OCI-LY7 (cell line): ENCODE measurements around the gene INPP5F. TPM values are rescaled to one million over a fixed set of nuclear protein-coding genes. Genes with fewer than 3 reads are reported as not detected.

ENCODE experiments used
- BruUV-seq: library from RNA; stranded (reverse); fragments of 400-500 nt; replicated peaks from 2 replicates; lab custom pipeline; 2021; lab: Mats Ljungman, UMichigan
- CTCF ChIA-PET: fragments of 300-600 bp; sonication (Branson Sonifier 250); formaldehyde crosslinking; loops from one replicate; lab custom pipeline; 2022; ENCODE audit warnings: antibody characterized with exemption; ENCODE audit not compliant: unreplicated experiment; lab: Charles Lee
- POLR2A ChIA-PET: fragments of 300-600 bp; sonication (Branson Sonifier 250); formaldehyde crosslinking; loops from one replicate; lab custom pipeline; 2022; ENCODE audit warnings: antibody characterized with exemption; lab: Charles Lee
- DNase-seq: peaks from one replicate; pipeline ENCODE4 v3.0.0-alpha.2; 2015; ENCODE audit warnings: low spot score
- H2AFZ ChIP-seq: fragments of 200-600 bp; sonication (generic), shearing (Covaris generic); 2 replicates; pipeline ENCODE4 v1.6.1; 2014; ENCODE audit warnings: mild to moderate bottlenecking, antibody characterized with exemption, low read length, moderate library complexity
- H3K27ac ChIP-seq: fragments of 200-600 bp; sonication (generic); 2 replicates; pipeline ENCODE4 v1.5.1; 2014; ENCODE audit warnings: mixed run types, low read depth, mild to moderate bottlenecking, moderate library complexity, low read length, inconsistent platforms; ENCODE audit not compliant: poor library complexity, severe bottlenecking
- H3K36me3 ChIP-seq: fragments of 200-600 bp; sonication (generic); 2 replicates; pipeline ENCODE4 v1.6.1; 2014; ENCODE audit warnings: mild to moderate bottlenecking, antibody characterized with exemption, low read length, moderate library complexity, mixed read lengths; ENCODE audit not compliant: insufficient read depth
- H3K4me1 ChIP-seq: fragments of 200-600 bp; sonication (generic); 2 replicates; pipeline ENCODE4 v1.5.1; 2014; ENCODE audit warnings: mild to moderate bottlenecking, low read length; ENCODE audit not compliant: insufficient read depth, poor library complexity, severe bottlenecking
- H3K4me2 ChIP-seq: fragments of 200-600 bp; sonication (generic); 2 replicates; pipeline ENCODE4 v1.6.1; 2014; ENCODE audit warnings: mild to moderate bottlenecking, low read length
- H3K4me3 ChIP-seq: fragments of 200-600 bp; sonication (generic); 2 replicates; pipeline ENCODE4 v1.5.1; 2014; ENCODE audit warnings: mild to moderate bottlenecking, low read depth, low read length; ENCODE audit not compliant: poor library complexity, severe bottlenecking
- H3K79me2 ChIP-seq: fragments of 200-600 bp; sonication (generic); 2 replicates; pipeline ENCODE4 v1.6.1; 2016; ENCODE audit warnings: low read depth, mild to moderate bottlenecking, low read length, moderate library complexity, mixed read lengths; ENCODE audit not compliant: insufficient read depth
- H3K9me2 ChIP-seq: fragments of 200-600 bp; sonication (generic); 2 replicates; pipeline ENCODE4 v1.6.1; 2016; ENCODE audit warnings: mild to moderate bottlenecking, low read length, mixed read lengths; ENCODE audit not compliant: insufficient read depth
- H3K9me3 ChIP-seq: fragments of 200-600 bp; sonication (generic); 2 replicates; pipeline ENCODE4 v1.6.1; 2014; ENCODE audit warnings: mild to moderate bottlenecking, mixed run types, low read length, mixed read lengths
- H4K20me1 ChIP-seq: fragments of 200-600 bp; sonication (generic); 2 replicates; pipeline ENCODE4 v1.6.1; 2014; ENCODE audit warnings: mild to moderate bottlenecking, antibody characterized with exemption, low read length, moderate library complexity, mixed read lengths; ENCODE audit not compliant: insufficient read depth
- EZH2phosphoT487 ChIP-seq: fragments of 200-600 bp; sonication (generic); IDR thresholded peaks from 2 replicates; pipeline ENCODE4 v1.6.1; 2018; ENCODE audit warnings: low read depth, borderline replicate concordance, mild to moderate bottlenecking, mixed run types, antibody characterized with exemption, low read length, moderate library complexity, mixed read lengths
- intact Hi-C: fragments of 100-400 bp; cut with micrococcal nuclease; formaldehyde crosslinking; loops from one replicate; pipeline ENCODE4 v1.10.0; 2022; ENCODE audit not compliant: unreplicated experiment
- total RNA-seq, 2 experiments: library from RNA; depleted of rRNA in 1 of 2; stranded (reverse); fragments of >200 nt in 1 of 2; shearing (Covaris generic) in 1 of 2; gene quantifications; 2 replicates each; pipeline ENCODE4 v1.2.3, GENCODE V29; 2014 to 2022
- TF ChIP-seq, protein P1 (sequence below): fragments of 200-600 bp; sonication (generic); conservative IDR thresholded peaks from 2 replicates; pipeline ENCODE4 v1.5.1; 2014; ENCODE audit warnings: mild to moderate bottlenecking, antibody characterized with exemption, low read length, moderate library complexity, mixed read lengths

INPP5F gene
- total RNA-seq, 2 experiments from 2014 or later, result 6.2 to 12.8 TPM

DNA sequence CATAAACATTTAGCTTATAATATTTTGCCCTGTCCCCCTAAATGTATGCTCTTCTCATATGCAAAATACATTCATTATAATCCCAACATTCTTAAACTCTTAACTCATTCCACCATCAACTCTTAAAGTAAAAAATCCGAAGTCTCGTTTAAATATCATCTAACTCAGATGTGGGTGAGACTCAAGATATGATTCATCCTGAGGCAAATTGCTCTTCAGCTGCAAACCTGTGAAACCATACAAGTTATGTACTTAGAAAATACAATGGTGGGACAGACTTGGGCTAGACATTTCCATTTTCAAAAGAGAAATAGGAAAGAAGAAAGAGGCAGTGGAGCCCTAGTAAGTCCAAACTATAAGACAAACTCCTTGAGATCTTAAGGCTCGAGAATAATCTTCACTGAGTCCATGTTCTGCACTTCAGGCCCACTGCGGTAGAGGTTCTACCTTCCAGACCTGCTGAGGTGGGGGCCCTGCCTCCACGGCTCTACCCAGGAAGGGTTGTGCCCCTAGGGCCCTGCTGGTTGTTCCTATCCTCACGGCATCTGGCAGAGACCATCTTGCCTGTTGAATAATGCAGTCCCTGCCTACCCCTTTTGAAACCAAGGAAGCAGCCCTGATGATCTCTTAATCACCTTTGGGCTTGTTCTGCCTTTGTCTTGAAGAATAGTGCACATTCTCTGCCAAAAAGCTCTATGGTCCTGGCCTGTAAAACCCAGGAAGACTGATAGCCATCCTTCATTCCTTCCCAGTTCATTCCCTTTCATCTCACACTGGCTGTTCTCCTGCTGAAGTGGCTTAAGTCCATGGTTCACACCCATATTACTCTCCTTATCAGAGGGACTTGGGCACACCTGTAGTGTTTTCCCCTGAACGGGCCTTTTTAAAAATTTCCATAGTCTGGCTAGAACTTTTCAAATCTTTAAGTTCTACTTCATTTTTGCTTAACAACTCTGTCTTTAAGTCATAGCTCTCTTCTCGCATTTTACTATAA lies 37.3 kb downstream of the INPP5F start:
- intact Hi-C loops, result no loop called here
- no peaks in the 10 kb centered on the region for H3K9me2 ChIP-seq
- no peak for TF ChIP-seq EZH2phosphoT487
- TF ChIP-seq, protein P1, sequence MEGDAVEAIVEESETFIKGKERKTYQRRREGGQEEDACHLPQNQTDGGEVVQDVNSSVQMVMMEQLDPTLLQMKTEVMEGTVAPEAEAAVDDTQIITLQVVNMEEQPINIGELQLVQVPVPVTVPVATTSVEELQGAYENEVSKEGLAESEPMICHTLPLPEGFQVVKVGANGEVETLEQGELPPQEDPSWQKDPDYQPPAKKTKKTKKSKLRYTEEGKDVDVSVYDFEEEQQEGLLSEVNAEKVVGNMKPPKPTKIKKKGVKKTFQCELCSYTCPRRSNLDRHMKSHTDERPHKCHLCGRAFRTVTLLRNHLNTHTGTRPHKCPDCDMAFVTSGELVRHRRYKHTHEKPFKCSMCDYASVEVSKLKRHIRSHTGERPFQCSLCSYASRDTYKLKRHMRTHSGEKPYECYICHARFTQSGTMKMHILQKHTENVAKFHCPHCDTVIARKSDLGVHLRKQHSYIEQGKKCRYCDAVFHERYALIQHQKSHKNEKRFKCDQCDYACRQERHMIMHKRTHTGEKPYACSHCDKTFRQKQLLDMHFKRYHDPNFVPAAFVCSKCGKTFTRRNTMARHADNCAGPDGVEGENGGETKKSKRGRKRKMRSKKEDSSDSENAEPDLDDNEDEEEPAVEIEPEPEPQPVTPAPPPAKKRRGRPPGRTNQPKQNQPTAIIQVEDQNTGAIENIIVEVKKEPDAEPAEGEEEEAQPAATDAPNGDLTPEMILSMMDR, result no peak
- H3K4me2 ChIP-seq, result no peak overlapping the region
- H3K79me2 ChIP-seq, result no peaks in the 10 kb centered on the region
- no peaks in the 10 kb centered on the region for H3K9me3 ChIP-seq
- no peak overlapping the region for H3K4me3 ChIP-seq
- no peak overlapping the region for H3K27ac ChIP-seq
- no TSS peak for BruUV-seq
- no peak overlapping the region for H2AFZ ChIP-seq
- ChIA-PET POLR2A (no interaction called here), CTCF (no interaction called here)
- DNase-seq, result no peak
- no peaks in the 10 kb centered on the region for H4K20me1 ChIP-seq
- H3K4me1 ChIP-seq, result no peaks in the 10 kb centered on the region
- H3K36me3 ChIP-seq, result no peaks in the 10 kb centered on the region

DNA sequence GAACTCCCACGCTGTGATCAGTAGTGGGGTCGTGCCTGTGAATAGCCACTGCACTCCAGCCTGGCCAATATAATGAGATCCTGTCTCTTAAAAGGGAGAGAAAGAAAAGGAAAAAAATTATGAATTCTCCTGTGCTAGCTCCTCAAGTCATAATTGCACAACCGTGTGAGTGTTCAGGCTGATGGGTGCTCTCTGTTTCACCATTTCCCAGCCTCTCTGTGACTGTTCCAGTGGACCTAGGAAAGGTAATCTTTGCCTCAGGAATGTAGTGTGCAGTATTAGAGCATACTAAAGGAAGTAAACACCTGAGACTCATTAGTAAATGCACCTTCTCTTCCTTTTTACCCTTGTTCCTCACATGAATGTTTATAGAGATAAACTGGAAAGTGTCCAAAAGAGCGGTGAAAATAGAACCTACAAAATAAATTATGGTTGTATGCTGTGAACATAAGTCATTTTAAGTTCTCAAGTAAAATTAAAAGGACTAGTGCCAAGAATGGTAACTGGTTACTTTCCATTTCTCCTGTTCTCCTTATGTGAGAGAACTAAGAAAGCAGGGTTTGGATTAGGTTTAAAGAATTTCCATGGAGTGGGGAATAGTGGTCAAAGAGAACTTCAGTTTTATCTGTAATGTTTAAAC lies 42.7 kb downstream of the INPP5F start:
- Histone ChIP-seq H3K27ac (no peak overlapping the region), H3K9me3 (no peaks in the 10 kb centered on the region), H4K20me1 (no peaks in the 10 kb centered on the region), H3K4me2 (no peak overlapping the region), H2AFZ (no peak overlapping the region), H3K36me3 (no peaks in the 10 kb centered on the region), H3K4me1 (no peaks in the 10 kb centered on the region), H3K79me2 (no peaks in the 10 kb centered on the region), H3K4me3 (no peak overlapping the region), H3K9me2 (no peaks in the 10 kb centered on the region)
- BruUV-seq, result no TSS peak
- intact Hi-C loops, result loop anchor here (5.0 kb wide), 1 partner anchor 34 kb away; no protein-coding TSS in a partner anchor
- ChIA-PET CTCF (no interaction called here), POLR2A (no interaction called here)
- DNase-seq, result no peak
- TF ChIP-seq, protein P1, result no peak
- TF ChIP-seq EZH2phosphoT487, result no peak
